HepG2 (cell line): ENCODE results near the gene GNA15. TPM values are rescaled to one million over a fixed set of nuclear protein-coding genes. Genes with fewer than 3 reads are reported as not detected.
A peak's percentile ranks its signal among the peaks of the same experiment; 100 is the strongest.

ENCODE experiments used
- CENPT ChIP-seq: sonication (generic); formaldehyde crosslinking; IDR thresholded peaks from 2 replicates; pipeline ENCODE4 v1.8.0; 2022; ENCODE audit warnings: low read depth, mild to moderate bottlenecking, moderate library complexity, missing genetic modification reagents
- GABPB1 ChIP-seq: IDR thresholded peaks from 2 replicates; pipeline ENCODE4 v1.6.1; 2016; ENCODE audit warnings: mild to moderate bottlenecking, missing genetic modification reagents, moderate library complexity, missing compliant biosample characterization
- GATAD1 ChIP-seq: IDR thresholded peaks from 2 replicates; pipeline ENCODE4 v1.6.1; 2016; ENCODE audit warnings: missing genetic modification reagents, missing compliant biosample characterization
- HOXA3 ChIP-seq: sonication (generic); formaldehyde crosslinking; IDR thresholded peaks from 2 replicates; pipeline ENCODE4 v1.5.0; 2020; ENCODE audit warnings: missing genetic modification reagents
- HOXA9 ChIP-seq: sonication (generic); formaldehyde crosslinking; IDR thresholded peaks from 2 replicates; pipeline ENCODE4 v1.8.1; 2022; ENCODE audit warnings: missing genetic modification reagents, mild to moderate bottlenecking, moderate library complexity, borderline replicate concordance
- KDM5B ChIP-seq: sonication (generic); formaldehyde crosslinking; IDR thresholded peaks from 2 replicates; pipeline ENCODE4 v1.4.0; 2020; ENCODE audit warnings: missing genetic modification reagents, mild to moderate bottlenecking, borderline replicate concordance
- MYNN ChIP-seq: sonication (generic); formaldehyde crosslinking; IDR thresholded peaks from 2 replicates; pipeline ENCODE4 v1.4.0; 2020; ENCODE audit warnings: mild to moderate bottlenecking, low read depth, missing genetic modification reagents
- REPIN1 ChIP-seq: sonication (generic); formaldehyde crosslinking; IDR thresholded peaks from 2 replicates; pipeline ENCODE4 v1.8.0; 2022; ENCODE audit warnings: missing genetic modification reagents, low read depth, mild to moderate bottlenecking, borderline replicate concordance
- ZBTB34 ChIP-seq: sonication (generic); formaldehyde crosslinking; IDR thresholded peaks from 2 replicates; pipeline ENCODE4 v1.8.0; 2022; ENCODE audit warnings: mild to moderate bottlenecking, missing genetic modification reagents
- ZFYVE20 ChIP-seq: sonication (generic); formaldehyde crosslinking; IDR thresholded peaks from 2 replicates; pipeline ENCODE4 v1.8.0; 2023; ENCODE audit warnings: low read depth, mild to moderate bottlenecking, moderate library complexity, missing genetic modification reagents, borderline replicate concordance
- ZNF501 ChIP-seq: sonication (generic); formaldehyde crosslinking; IDR thresholded peaks from 2 replicates; pipeline ENCODE4 v1.5.1; 2020; ENCODE audit warnings: mild to moderate bottlenecking, moderate library complexity, missing genetic modification reagents
- ZNF749 ChIP-seq: sonication (generic); formaldehyde crosslinking; IDR thresholded peaks from 2 replicates; pipeline ENCODE4 v1.8.0; 2022; ENCODE audit warnings: mild to moderate bottlenecking, missing genetic modification reagents, moderate library complexity, borderline replicate concordance
- polyA plus RNA-seq, 8 experiments: library from polyadenylated mRNA; depleted of rRNA in 3 of 8; stranded (reverse) in 7 of 8; unstranded in 1 of 8; fragments of >200 nt; fragmentation: Illumina TruSeq in 4 of 8; extraction: Trizol in 4 of 8; gene quantifications; 2 replicates each; pipeline versions ENCODE4 v1.2.1 to v1.2.3, GENCODE V29; 2011 to 2016; ENCODE audit warnings: low read depth in 4 of 8, missing spikeins in 1 of 8, mixed read lengths in 1 of 8; ENCODE audit not compliant: insufficient read depth in 1 of 8
- total RNA-seq, 5 experiments: library from RNA; depleted of rRNA; stranded (reverse); fragments of >200 nt; fragmentation: Illumina TruSeq; extraction: Trizol; gene quantifications; 2 replicates each; pipeline ENCODE4 v1.2.3, GENCODE V29; 2016; ENCODE audit warnings: low read depth in 1 of 5
- TF ChIP-seq, protein P1 (sequence below), 2 experiments: fragments of 450-650 bp in 1 of 2; sonication (generic) in 1 of 2; formaldehyde crosslinking in 1 of 2; IDR thresholded peaks; 2 replicates each; pipeline versions ENCODE4 v1.6.1 to v1.8.0; 2016 to 2022; ENCODE audit warnings: antibody characterized with exemption in 1 of 2, mild to moderate bottlenecking in 1 of 2, missing genetic modification reagents in 1 of 2
- TF ChIP-seq, protein P2 (sequence below): sonication (generic); formaldehyde crosslinking; IDR thresholded peaks from 2 replicates; pipeline ENCODE4 v1.4.0; 2020; ENCODE audit warnings: missing genetic modification reagents

The GNA15 gene
- total and polyA plus RNA-seq, 2 of the 13 experiments (the other 11 are each of a cell fraction or from before 2014, with no cell fraction given): not detected

DNA sequence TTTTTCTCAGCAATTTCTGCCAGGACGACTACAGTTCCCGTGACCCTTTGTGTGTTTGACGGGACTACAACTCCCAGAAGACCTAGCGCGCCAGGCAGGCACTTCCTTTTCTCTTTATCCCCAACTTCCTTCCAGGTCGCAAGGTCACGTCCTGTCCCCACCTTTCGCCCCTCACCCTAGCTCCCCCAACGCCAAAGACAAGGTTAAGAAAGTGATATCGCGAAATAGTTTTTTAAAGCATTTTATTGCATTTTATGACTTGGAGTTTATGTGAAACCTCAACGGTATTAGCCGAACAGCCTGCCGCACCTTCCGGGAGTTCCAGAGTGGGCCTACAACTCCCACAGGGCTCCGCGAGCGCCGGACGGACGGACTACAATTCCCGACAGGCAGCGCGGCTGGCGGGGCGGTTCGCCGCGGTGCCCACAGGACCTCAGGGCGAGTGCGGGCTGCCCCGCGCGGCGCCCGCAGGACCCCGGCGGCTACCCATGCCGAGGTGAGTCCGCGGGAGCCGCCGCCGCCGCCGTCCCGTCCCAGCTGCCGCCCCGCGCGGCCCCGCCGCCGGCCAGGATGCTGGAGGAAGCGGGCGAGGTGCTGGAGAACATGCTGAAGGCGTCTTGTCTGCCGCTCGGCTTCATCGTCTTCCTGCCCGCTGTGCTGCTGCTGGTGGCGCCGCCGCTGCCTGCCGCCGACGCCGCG, 49.8 kb downstream of the GNA15 start, which contains the start of gene NCLN (continued):
- TF ChIP-seq, protein P1, sequence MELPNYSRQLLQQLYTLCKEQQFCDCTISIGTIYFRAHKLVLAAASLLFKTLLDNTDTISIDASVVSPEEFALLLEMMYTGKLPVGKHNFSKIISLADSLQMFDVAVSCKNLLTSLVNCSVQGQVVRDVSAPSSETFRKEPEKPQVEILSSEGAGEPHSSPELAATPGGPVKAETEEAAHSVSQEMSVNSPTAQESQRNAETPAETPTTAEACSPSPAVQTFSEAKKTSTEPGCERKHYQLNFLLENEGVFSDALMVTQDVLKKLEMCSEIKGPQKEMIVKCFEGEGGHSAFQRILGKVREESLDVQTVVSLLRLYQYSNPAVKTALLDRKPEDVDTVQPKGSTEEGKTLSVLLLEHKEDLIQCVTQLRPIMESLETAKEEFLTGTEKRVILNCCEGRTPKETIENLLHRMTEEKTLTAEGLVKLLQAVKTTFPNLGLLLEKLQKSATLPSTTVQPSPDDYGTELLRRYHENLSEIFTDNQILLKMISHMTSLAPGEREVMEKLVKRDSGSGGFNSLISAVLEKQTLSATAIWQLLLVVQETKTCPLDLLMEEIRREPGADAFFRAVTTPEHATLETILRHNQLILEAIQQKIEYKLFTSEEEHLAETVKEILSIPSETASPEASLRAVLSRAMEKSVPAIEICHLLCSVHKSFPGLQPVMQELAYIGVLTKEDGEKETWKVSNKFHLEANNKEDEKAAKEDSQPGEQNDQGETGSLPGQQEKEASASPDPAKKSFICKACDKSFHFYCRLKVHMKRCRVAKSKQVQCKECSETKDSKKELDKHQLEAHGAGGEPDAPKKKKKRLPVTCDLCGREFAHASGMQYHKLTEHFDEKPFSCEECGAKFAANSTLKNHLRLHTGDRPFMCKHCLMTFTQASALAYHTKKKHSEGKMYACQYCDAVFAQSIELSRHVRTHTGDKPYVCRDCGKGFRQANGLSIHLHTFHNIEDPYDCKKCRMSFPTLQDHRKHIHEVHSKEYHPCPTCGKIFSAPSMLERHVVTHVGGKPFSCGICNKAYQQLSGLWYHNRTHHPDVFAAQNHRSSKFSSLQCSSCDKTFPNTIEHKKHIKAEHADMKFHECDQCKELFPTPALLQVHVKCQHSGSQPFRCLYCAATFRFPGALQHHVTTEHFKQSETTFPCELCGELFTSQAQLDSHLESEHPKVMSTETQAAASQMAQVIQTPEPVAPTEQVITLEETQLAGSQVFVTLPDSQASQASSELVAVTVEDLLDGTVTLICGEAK (IDR thresholded peaks at IDR 0.05): peak; percentile 37; the same call in 1 of the 2 replicates
- TF ChIP-seq, protein P1 (CRISPR knock-in tag; IDR thresholded peaks at IDR 0.05): no peak; the same call in 1 of the 2 replicates
- TF ChIP-seq MYNN (CRISPR knock-in tag): 0 out of 2 replicates have a peak, but pooled peaks have one; percentile 20
- TF ChIP-seq, protein P2, sequence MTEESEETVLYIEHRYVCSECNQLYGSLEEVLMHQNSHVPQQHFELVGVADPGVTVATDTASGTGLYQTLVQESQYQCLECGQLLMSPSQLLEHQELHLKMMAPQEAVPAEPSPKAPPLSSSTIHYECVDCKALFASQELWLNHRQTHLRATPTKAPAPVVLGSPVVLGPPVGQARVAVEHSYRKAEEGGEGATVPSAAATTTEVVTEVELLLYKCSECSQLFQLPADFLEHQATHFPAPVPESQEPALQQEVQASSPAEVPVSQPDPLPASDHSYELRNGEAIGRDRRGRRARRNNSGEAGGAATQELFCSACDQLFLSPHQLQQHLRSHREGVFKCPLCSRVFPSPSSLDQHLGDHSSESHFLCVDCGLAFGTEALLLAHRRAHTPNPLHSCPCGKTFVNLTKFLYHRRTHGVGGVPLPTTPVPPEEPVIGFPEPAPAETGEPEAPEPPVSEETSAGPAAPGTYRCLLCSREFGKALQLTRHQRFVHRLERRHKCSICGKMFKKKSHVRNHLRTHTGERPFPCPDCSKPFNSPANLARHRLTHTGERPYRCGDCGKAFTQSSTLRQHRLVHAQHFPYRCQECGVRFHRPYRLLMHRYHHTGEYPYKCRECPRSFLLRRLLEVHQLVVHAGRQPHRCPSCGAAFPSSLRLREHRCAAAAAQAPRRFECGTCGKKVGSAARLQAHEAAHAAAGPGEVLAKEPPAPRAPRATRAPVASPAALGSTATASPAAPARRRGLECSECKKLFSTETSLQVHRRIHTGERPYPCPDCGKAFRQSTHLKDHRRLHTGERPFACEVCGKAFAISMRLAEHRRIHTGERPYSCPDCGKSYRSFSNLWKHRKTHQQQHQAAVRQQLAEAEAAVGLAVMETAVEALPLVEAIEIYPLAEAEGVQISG: peak; percentile 89
- peak; percentile 72; the same call in 1 of the 2 replicates for TF ChIP-seq HOXA9 (CRISPR knock-in tag)
- TF ChIP-seq REPIN1 (CRISPR knock-in tag): peak; percentile 7; the same call in 1 of the 2 replicates
- peak; percentile 6; the same call in 1 of the 2 replicates for TF ChIP-seq KDM5B (CRISPR knock-in tag)
- no peak; the same call in 1 of the 2 replicates for TF ChIP-seq HOXA3 (CRISPR knock-in tag)
- peak; percentile 80 for TF ChIP-seq GATAD1 (CRISPR knock-in tag)
- TF ChIP-seq GABPB1 (CRISPR knock-in tag): peak; percentile 91
- TF ChIP-seq CENPT (CRISPR knock-in tag): no peak; the same call in 1 of the 2 replicates
- TF ChIP-seq ZNF749 (CRISPR knock-in tag): peak; percentile 64; the same call in 1 of the 2 replicates
- TF ChIP-seq ZNF501: 0 out of 2 replicates have a peak, but pooled peaks have one; percentile 46
- TF ChIP-seq ZBTB34 (CRISPR knock-in tag): 0 out of 2 replicates have a peak, but pooled peaks have one; percentile 48
- TF ChIP-seq ZFYVE20 (CRISPR knock-in tag): no peak
